Measurements from ENCODE around the gene ITSN1.

Gene ITSN1

DNA sequence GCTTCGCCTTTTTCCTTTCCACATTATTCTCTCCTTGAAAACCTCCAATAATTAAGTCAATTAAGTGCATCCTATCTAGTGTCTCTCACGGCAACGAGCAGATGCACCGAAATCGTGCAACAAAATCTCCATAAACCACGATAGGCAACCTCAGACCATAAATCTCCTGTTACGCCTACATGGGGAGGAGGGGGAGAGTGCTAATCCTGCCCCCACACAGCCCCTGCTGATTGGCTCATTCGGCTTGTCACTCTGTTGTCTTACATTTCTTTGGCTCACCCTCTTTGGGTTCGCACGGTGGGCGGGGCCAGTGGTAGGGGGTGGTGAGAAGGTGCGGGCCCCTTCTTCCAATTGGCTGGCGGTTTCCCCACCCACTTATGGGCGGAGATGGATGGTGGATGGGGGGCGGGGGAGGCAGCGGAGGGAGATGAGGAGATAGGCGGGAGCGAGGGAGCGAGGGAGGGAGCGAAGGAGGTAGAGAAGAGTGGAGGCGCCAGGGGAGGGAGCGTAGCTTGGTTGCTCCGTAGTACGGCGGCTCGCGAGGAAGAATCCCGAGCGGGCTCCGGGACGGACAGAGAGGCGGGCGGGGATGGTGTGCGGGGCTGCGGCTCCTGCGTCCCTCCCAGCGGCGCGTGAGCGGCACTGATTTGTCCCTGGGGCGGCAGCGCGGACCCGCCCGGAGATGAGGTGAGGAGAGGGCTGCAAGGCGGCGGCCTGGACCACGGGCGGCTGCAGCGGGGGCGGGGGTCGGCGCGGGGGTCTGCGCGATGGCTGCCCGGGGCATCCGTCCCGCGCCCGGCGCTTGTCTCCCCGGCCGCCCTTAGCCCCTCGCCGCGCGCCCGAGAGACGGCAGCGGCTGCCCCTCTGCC is at the start of gene ITSN1:
TSS of gene ITSN1 (plus strand) at position 475 of the 869 bp plus-strand sequence. CDS start 76,328 bp downstream, outside the sequence.
- Histone ChIP-seq H3K9me2 (replicated peaks; ENCODE audit: control insufficient read depth, low read length) (no peaks in the 10 kb centered on the region), H3K9me3 (ENCODE audit: control insufficient read depth, insufficient read depth, low read length) (no peaks in the 10 kb centered on the region), H3K4me2 (ENCODE audit: low read length) (peak within 1 kb of the TSS; percentile 96), H3K27me3 (ENCODE audit: control insufficient read depth, low read length) (peaks cover 5% of the 10 kb centered on the region), H3F3A (ENCODE audit: control insufficient read depth, insufficient read depth) (peaks cover 4% of the 10 kb centered on the region; the same call in 1 of the 2 replicates), H3K79me2 (ENCODE audit: control insufficient read depth, low read length) (peaks cover 67% of the 10 kb centered on the region), H4K20me1 (ENCODE audit: control insufficient read depth, insufficient read depth, low read depth, low read length) (no peaks in the 10 kb centered on the region), H3K36me3 (ENCODE audit: control insufficient read depth, low read length) (no peaks in the 10 kb centered on the region), H3K27ac (ENCODE audit: low read depth, low read length) (peak within 1 kb of the TSS; percentile 54), H3K4me3 (ENCODE audit: low read length) (peak within 1 kb of the TSS; percentile 73), H3K4me1 (ENCODE audit: control insufficient read depth, low read length) (peaks cover 15% of the 10 kb centered on the region)
- TF ChIP-seq, protein P1, sequence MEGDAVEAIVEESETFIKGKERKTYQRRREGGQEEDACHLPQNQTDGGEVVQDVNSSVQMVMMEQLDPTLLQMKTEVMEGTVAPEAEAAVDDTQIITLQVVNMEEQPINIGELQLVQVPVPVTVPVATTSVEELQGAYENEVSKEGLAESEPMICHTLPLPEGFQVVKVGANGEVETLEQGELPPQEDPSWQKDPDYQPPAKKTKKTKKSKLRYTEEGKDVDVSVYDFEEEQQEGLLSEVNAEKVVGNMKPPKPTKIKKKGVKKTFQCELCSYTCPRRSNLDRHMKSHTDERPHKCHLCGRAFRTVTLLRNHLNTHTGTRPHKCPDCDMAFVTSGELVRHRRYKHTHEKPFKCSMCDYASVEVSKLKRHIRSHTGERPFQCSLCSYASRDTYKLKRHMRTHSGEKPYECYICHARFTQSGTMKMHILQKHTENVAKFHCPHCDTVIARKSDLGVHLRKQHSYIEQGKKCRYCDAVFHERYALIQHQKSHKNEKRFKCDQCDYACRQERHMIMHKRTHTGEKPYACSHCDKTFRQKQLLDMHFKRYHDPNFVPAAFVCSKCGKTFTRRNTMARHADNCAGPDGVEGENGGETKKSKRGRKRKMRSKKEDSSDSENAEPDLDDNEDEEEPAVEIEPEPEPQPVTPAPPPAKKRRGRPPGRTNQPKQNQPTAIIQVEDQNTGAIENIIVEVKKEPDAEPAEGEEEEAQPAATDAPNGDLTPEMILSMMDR (IDR thresholded peaks at IDR 0.05; ENCODE audit: low read depth, low read length, poor library complexity, severe bottlenecking) = no peak
- TF ChIP-seq EZH2phosphoT487 (IDR thresholded peaks at IDR 0.05; ENCODE audit: borderline replicate concordance, low read length) = no peak

DNA sequence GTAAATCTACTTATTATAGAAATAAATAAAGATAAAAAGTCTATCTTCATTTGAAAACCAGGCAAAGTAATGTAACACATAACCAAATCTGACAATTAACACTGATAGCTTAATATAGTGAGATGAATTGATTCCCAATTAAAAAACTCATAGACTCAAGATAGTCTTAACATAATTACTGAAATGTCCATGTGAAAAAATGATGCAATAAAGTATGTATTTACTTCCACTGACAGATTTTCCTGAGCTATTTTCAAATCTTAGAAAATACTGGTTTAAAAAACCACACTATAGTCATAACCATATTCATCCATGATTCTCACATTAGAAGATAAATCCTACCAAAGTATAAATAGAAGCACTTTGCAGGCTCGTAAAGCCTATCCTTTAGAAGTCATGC is 44.2 kb upstream of the ITSN1 start:
- no peak for TF ChIP-seq EZH2phosphoT487 (IDR thresholded peaks at IDR 0.05; ENCODE audit: borderline replicate concordance, low read length)
- TF ChIP-seq, protein P1 (IDR thresholded peaks at IDR 0.05; ENCODE audit: low read depth, low read length, poor library complexity, severe bottlenecking) = no peak
- Histone ChIP-seq H3K4me1 (ENCODE audit: control insufficient read depth, low read length) (no peaks in the 10 kb centered on the region), H3K79me2 (ENCODE audit: control insufficient read depth, low read length) (no peaks in the 10 kb centered on the region), H3K4me2 (ENCODE audit: low read length) (no peak overlapping the region), H3K36me3 (ENCODE audit: control insufficient read depth, low read length) (peaks cover 25% of the 10 kb centered on the region), H3K27ac (ENCODE audit: low read depth, low read length) (no peak overlapping the region), H3F3A (ENCODE audit: control insufficient read depth, insufficient read depth) (peaks cover 9% of the 10 kb centered on the region; the same call in 1 of the 2 replicates), H3K4me3 (ENCODE audit: low read length) (no peak overlapping the region), H3K27me3 (ENCODE audit: control insufficient read depth, low read length) (no peaks in the 10 kb centered on the region), H3K9me2 (replicated peaks; ENCODE audit: control insufficient read depth, low read length) (no peaks in the 10 kb centered on the region), H4K20me1 (ENCODE audit: control insufficient read depth, insufficient read depth, low read depth, low read length) (no peaks in the 10 kb centered on the region), H3K9me3 (ENCODE audit: control insufficient read depth, insufficient read depth, low read length) (no peaks in the 10 kb centered on the region)

DNA sequence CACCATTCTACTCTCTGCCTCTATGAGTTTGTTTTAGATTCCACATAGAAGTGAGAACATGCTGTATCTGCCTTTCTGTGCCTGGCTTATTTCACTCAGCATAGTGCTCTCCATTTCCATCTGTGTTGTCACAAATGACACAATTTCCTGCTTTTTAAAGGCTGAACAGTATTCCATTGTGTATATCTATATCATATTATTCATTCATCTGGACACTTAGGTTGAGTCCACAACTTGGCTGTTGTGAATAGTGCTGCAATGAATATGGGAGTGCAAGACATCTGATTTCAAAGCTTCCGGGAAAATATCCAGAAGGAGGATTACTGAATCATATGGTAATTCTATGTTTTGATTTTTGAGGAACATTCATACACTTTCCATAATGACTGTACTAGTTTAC is 33.7 kb upstream of the ITSN1 start:
- TF ChIP-seq EZH2phosphoT487 (IDR thresholded peaks at IDR 0.05; ENCODE audit: borderline replicate concordance, low read length) = no peak
- TF ChIP-seq, protein P1 (IDR thresholded peaks at IDR 0.05; ENCODE audit: low read depth, low read length, poor library complexity, severe bottlenecking) = no peak
- Histone ChIP-seq H3K9me2 (replicated peaks; ENCODE audit: control insufficient read depth, low read length) (no peaks in the 10 kb centered on the region), H3K36me3 (ENCODE audit: control insufficient read depth, low read length) (peaks cover 5% of the 10 kb centered on the region), H4K20me1 (ENCODE audit: control insufficient read depth, insufficient read depth, low read depth, low read length) (no peaks in the 10 kb centered on the region), H3K27me3 (ENCODE audit: control insufficient read depth, low read length) (no peaks in the 10 kb centered on the region), H3K9me3 (ENCODE audit: control insufficient read depth, insufficient read depth, low read length) (no peaks in the 10 kb centered on the region), H3K4me1 (ENCODE audit: control insufficient read depth, low read length) (0 out of 2 replicates have a peak, but pooled peaks cover 3% of the 10 kb centered on the region), H3K4me3 (ENCODE audit: low read length) (no peak overlapping the region), H3K4me2 (ENCODE audit: low read length) (no peak overlapping the region), H3K27ac (ENCODE audit: low read depth, low read length) (no peak overlapping the region), H3F3A (ENCODE audit: control insufficient read depth, insufficient read depth) (no peaks in the 10 kb centered on the region; the same call in 1 of the 2 replicates), H3K79me2 (ENCODE audit: control insufficient read depth, low read length) (no peaks in the 10 kb centered on the region)

All from DOHH2 (cell line).